CD4-positive, CD25-positive, alpha-beta regulatory T cell (primary cell): ENCODE data around the gene SH3TC1. TPM values are rescaled to one million over a fixed set of nuclear protein-coding genes. Genes with fewer than 3 reads are reported as not detected.

Experiments used
- ATAC-seq, 2 donors: fragments of 150-1000 bp; cut with Tn5 transposase; one replicate each; pipeline ENCODE4 v1.10.0; 2021; ENCODE audit warnings: low read depth in 2 of 2, moderate number of reproducible peaks in 2 of 2, moderate library complexity in 1 of 2
- DNase-seq, 3 donors: peaks; one replicate each; pipeline versions ENCODE4 v3.0.0 to v3.0.0-alpha.2; 2012 to 2022; ENCODE audit warnings: mixed read lengths in 1 of 3
- H3K27ac ChIP-seq: one replicate; pipeline ENCODE4 v1.7.0; 2013; ENCODE audit warnings: mild to moderate bottlenecking, low read length; ENCODE audit not compliant: insufficient read depth, poor library complexity, severe bottlenecking
- H3K27me3 ChIP-seq: one replicate; pipeline ENCODE4 v1.7.0; 2013; ENCODE audit warnings: low read length; ENCODE audit not compliant: control insufficient read depth, insufficient read depth
- H3K36me3 ChIP-seq: one replicate; pipeline ENCODE4 v1.7.0; 2013; ENCODE audit warnings: mild to moderate bottlenecking, low read length, moderate library complexity; ENCODE audit not compliant: control insufficient read depth, insufficient read depth
- H3K4me1 ChIP-seq: 2 replicates; pipeline ENCODE4 v1.7.0; 2013; ENCODE audit warnings: mild to moderate bottlenecking, low read length; ENCODE audit not compliant: insufficient read depth, control insufficient read depth, poor library complexity, severe bottlenecking
- H3K4me3 ChIP-seq: one replicate; pipeline ENCODE4 v1.7.0; 2013; ENCODE audit warnings: low read depth, mild to moderate bottlenecking, low read length, moderate library complexity
- H3K9me3 ChIP-seq, 2 experiments: 1 replicate in 1 of 2; 2 replicates in 1 of 2; pipeline ENCODE4 v1.7.0; 2013; ENCODE audit warnings: low read length in 2 of 2, mild to moderate bottlenecking in 1 of 2, moderate library complexity in 1 of 2; ENCODE audit not compliant: control insufficient read depth in 2 of 2
- H3K27ac Mint-ChIP-seq, 3 donors: one replicate each; pipeline ENCODE4 v1.8.0; 2020 to 2022; ENCODE audit warnings: mild to moderate bottlenecking in 3 of 3, mixed read lengths in 3 of 3, moderate library complexity in 2 of 3
- H3K27me3 Mint-ChIP-seq: one replicate; pipeline ENCODE4 v1.8.0; 2022; ENCODE audit warnings: mild to moderate bottlenecking, mixed read lengths
- H3K36me3 Mint-ChIP-seq: one replicate; pipeline ENCODE4 v1.8.0; 2020; ENCODE audit warnings: mixed read lengths
- H3K4me1 Mint-ChIP-seq, 4 donors: one replicate each; pipeline ENCODE4 v1.8.0; 2020 to 2022; ENCODE audit warnings: mixed read lengths in 4 of 4, mild to moderate bottlenecking in 1 of 4
- H3K4me3 Mint-ChIP-seq, 4 donors: one replicate each; pipeline ENCODE4 v1.8.0; 2020 to 2022; ENCODE audit warnings: mild to moderate bottlenecking in 4 of 4, mixed read lengths in 4 of 4, moderate library complexity in 3 of 4
- H3K9me3 Mint-ChIP-seq, 7 donors: one replicate each; pipeline ENCODE4 v1.8.0; 2020 to 2022; ENCODE audit warnings: mixed read lengths in 7 of 7, mild to moderate bottlenecking in 3 of 7, moderate library complexity in 2 of 7
- polyA plus RNA-seq, 4 donors: library from polyadenylated mRNA; unstranded; fragments of 300-500 nt; fragmentation: Illumina TruSeq; gene quantifications; one replicate each; pipeline ENCODE4 v1.2.3, GENCODE V29; 2021
- total RNA-seq: library from RNA; stranded (reverse); gene quantifications from one replicate; pipeline ENCODE4 v1.2.3, GENCODE V29; 2022

Gene SH3TC1
- total and polyA plus RNA-seq, 5 donors from 2014 or later = 10.6 to 125 (median 15.4) TPM

- H3K27me3 Mint-ChIP-seq = no peaks in the 10 kb centered on the region
- H3K36me3 ChIP-seq = no peaks in the 10 kb centered on the region
- no peak overlapping the region for H3K27ac ChIP-seq
- H3K4me3 Mint-ChIP-seq = peak overlapping the region in 1 of 4 donors; percentile 46
- no peaks in the 10 kb centered on the region for H3K27me3 ChIP-seq
- H3K4me1 Mint-ChIP-seq = no peaks in the 10 kb centered on the region
- no peak overlapping the region for H3K27ac Mint-ChIP-seq
- no peaks in the 10 kb centered on the region for H3K4me1 ChIP-seq
- no peak for ATAC-seq
- H3K36me3 Mint-ChIP-seq = no peaks in the 10 kb centered on the region
- no peak overlapping the region for H3K4me3 ChIP-seq
- H3K9me3 ChIP-seq = no peaks in the 10 kb centered on the region
- no peak for DNase-seq
- H3K9me3 Mint-ChIP-seq = no peaks in the 10 kb centered on the region
These were observed 91.0 kb downstream of the SH3TC1 start for GRCh38 chr4:8289956-8290700.

DNA sequence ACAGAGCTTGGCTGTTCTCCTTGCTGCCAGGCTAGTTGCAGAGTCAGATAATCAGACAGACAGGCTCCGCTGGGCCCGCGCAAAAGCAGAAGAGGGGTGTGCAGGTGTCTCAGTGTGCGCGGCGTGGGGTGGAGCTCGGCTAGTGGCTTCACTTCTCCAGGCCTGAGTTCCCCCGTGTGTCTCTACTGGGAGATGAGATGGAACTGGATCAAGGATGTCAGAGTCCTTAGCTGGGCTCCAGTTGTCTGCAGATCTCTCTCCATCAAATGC, 91.5 kb downstream of the SH3TC1 start:
- no peak overlapping the region for H3K27ac ChIP-seq
- Mint-ChIP-seq H3K9me3 (no peaks in the 10 kb centered on the region), H3K36me3 (no peaks in the 10 kb centered on the region), H3K27ac (no peak overlapping the region), H3K4me1 (no peaks in the 10 kb centered on the region), H3K4me3 (no peak overlapping the region), H3K27me3 (no peaks in the 10 kb centered on the region)
- H3K9me3 ChIP-seq = no peaks in the 10 kb centered on the region
- no peaks in the 10 kb centered on the region for H3K36me3 ChIP-seq
- ATAC-seq (no peak), DNase-seq (no peak)
- no peak overlapping the region for H3K4me3 ChIP-seq
- no peaks in the 10 kb centered on the region for H3K4me1 ChIP-seq
- no peaks in the 10 kb centered on the region for H3K27me3 ChIP-seq

Other genes starting within 250 kb of the SH3TC1 start
- gene ABLIM2, start 40.5 kb upstream of the SH3TC1 start, total RNA-seq = 2.0 TPM
- 1 to 10 TPM in 3 of 4 donors, under 1 TPM in 1; 0.88 to 1.5 (median 1.1) TPM for gene ABLIM2, start 40.5 kb upstream of the SH3TC1 start, polyA plus RNA-seq
- not detected for gene HTRA3, start 70.5 kb downstream of the SH3TC1 start, total RNA-seq
- not detected for gene HTRA3, start 70.5 kb downstream of the SH3TC1 start, polyA plus RNA-seq
- gene ACOX3, start 241.4 kb downstream of the SH3TC1 start, total RNA-seq = 13.2 TPM
- gene ACOX3, start 241.4 kb downstream of the SH3TC1 start, polyA plus RNA-seq = 10 to 100 TPM; 13.0 to 22.0 (median 14.7) TPM
- 26.2 TPM for gene TRMT44, start 241.5 kb downstream of the SH3TC1 start, total RNA-seq
- 10 to 100 TPM; 10.9 to 18.8 (median 13.2) TPM for gene TRMT44, start 241.5 kb downstream of the SH3TC1 start, polyA plus RNA-seq